GM21515 (cell line): ENCODE data around the gene PLCB1.
A peak's percentile ranks its signal among the peaks of the same experiment; 100 is the strongest.

ENCODE experiments used
- ATAC-seq: cut with Tn5 transposase; IDR thresholded peaks from one replicate; pipeline ENCODE4 v1.9.1; 2021; ENCODE audit not compliant: unreplicated experiment

Gene PLCB1

GRCh38 chr20:8749986-8750385 is 617.9 kb downstream of the PLCB1 start:
- ATAC-seq = no peak

- ATAC-seq = no peak
Observed at GRCh38 chr20:8755340-8756118, 623.5 kb downstream of the PLCB1 start.

- no peak for ATAC-seq
Observed at GRCh38 chr20:8756410-8756809, 624.3 kb downstream of the PLCB1 start.

- no peak for ATAC-seq
Observed at GRCh38 chr20:8757146-8757545, 625.1 kb downstream of the PLCB1 start.

GRCh38 chr20:8764344-8764962 is 632.4 kb downstream of the PLCB1 start:
- ATAC-seq = no peak

- ATAC-seq = no peak
Observed at GRCh38 chr20:8766868-8767390, 634.9 kb downstream of the PLCB1 start.

GRCh38 chr20:8774412-8774811 is 642.3 kb downstream of the PLCB1 start:
- no peak for ATAC-seq

- no peak for ATAC-seq
Observed at GRCh38 chr20:8777911-8778310, 645.8 kb downstream of the PLCB1 start.

GRCh38 chr20:8778387-8778786 is 646.3 kb downstream of the PLCB1 start:
- ATAC-seq = no peak

GRCh38 chr20:8780915-8781314 is 648.8 kb downstream of the PLCB1 start:
- ATAC-seq = no peak

GRCh38 chr20:8782804-8783203 is 650.7 kb downstream of the PLCB1 start:
- ATAC-seq = no peak

GRCh38 chr20:8783734-8784133 is 651.7 kb downstream of the PLCB1 start:
- ATAC-seq = no peak

- ATAC-seq = no peak
Observed at GRCh38 chr20:8786383-8786782, 654.3 kb downstream of the PLCB1 start.

GRCh38 chr20:8787090-8787489 is 655.0 kb downstream of the PLCB1 start:
- no peak for ATAC-seq

GRCh38 chr20:8788275-8788674 is 656.2 kb downstream of the PLCB1 start:
- ATAC-seq = no peak

GRCh38 chr20:8788831-8789230 is 656.8 kb downstream of the PLCB1 start:
- ATAC-seq = no peak

- ATAC-seq = peak; percentile 74
Observed at GRCh38 chr20:8790442-8791074, 658.5 kb downstream of the PLCB1 start.

- ATAC-seq = no peak
Observed at GRCh38 chr20:8795404-8795803, 663.3 kb downstream of the PLCB1 start.

- ATAC-seq = no peak
Observed at GRCh38 chr20:8796088-8796660, 664.1 kb downstream of the PLCB1 start.

- no peak for ATAC-seq
Observed at GRCh38 chr20:8798505-8798904, 666.4 kb downstream of the PLCB1 start.

- ATAC-seq = no peak
Observed at GRCh38 chr20:8800089-8800488, 668.0 kb downstream of the PLCB1 start.

GRCh38 chr20:8801686-8802085 is 669.6 kb downstream of the PLCB1 start:
- ATAC-seq = no peak
